ENCODE data around the gene ZNF554. TPM values are rescaled to one million over a fixed set of nuclear protein-coding genes. Genes with fewer than 3 reads are reported as not detected.

The ZNF554 gene
- total RNA-seq, 2 experiments from 2014 or later: 3.5 to 3.6 TPM

- Mint-ChIP-seq H3K27ac (no peak overlapping the region), H3K4me1 (ENCODE audit: low read depth) (no peaks in the 10 kb centered on the region), H3K36me3 (ENCODE audit: low read depth) (peaks cover 16% of the 10 kb centered on the region), H3K27me3 (no peaks in the 10 kb centered on the region), H3K4me3 (no peak overlapping the region), H3K9me3 (no peaks in the 10 kb centered on the region)
- H3K4me3 ChIP-seq (ENCODE audit: low read length): no peak overlapping the region
- TF ChIP-seq, protein P1, sequence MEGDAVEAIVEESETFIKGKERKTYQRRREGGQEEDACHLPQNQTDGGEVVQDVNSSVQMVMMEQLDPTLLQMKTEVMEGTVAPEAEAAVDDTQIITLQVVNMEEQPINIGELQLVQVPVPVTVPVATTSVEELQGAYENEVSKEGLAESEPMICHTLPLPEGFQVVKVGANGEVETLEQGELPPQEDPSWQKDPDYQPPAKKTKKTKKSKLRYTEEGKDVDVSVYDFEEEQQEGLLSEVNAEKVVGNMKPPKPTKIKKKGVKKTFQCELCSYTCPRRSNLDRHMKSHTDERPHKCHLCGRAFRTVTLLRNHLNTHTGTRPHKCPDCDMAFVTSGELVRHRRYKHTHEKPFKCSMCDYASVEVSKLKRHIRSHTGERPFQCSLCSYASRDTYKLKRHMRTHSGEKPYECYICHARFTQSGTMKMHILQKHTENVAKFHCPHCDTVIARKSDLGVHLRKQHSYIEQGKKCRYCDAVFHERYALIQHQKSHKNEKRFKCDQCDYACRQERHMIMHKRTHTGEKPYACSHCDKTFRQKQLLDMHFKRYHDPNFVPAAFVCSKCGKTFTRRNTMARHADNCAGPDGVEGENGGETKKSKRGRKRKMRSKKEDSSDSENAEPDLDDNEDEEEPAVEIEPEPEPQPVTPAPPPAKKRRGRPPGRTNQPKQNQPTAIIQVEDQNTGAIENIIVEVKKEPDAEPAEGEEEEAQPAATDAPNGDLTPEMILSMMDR (IDR thresholded peaks at IDR 0.05): no peak
- H3K9me3 ChIP-seq (ENCODE audit: control insufficient read depth in 1 of 2, insufficient read depth in 1 of 2, low read length in 2 of 2): no peaks in the 10 kb centered on the region
- POLR2A ChIA-PET: no interaction called here
- H3K36me3 ChIP-seq (ENCODE audit: insufficient read depth, low read length): peaks cover 15% of the 10 kb centered on the region
- H3K4me1 ChIP-seq (ENCODE audit: insufficient read depth, low read length): no peaks in the 10 kb centered on the region
- DNase-seq (peak in 1 of 14 experiments; percentile 11), ATAC-seq (ENCODE audit: poor library complexity) (no peak)
- intact Hi-C loops (cut with DNase I, micrococcal nuclease): no loop called here
- no peaks in the 10 kb centered on the region for H3K27me3 ChIP-seq (ENCODE audit: control insufficient read depth in 1 of 2, insufficient read depth in 2 of 2, low read length in 2 of 2)
- no peak overlapping the region for H3K27ac ChIP-seq (ENCODE audit: low read depth in 1 of 2, low read length in 2 of 2)
- CTCF ChIA-PET: no interaction called here
Measured at GRCh38 chr19:2813235-2814160, 6.2 kb upstream of the ZNF554 start.

- Mint-ChIP-seq H3K27ac (no peak overlapping the region), H3K36me3 (ENCODE audit: low read depth) (peaks cover 7% of the 10 kb centered on the region), H3K9me3 (no peaks in the 10 kb centered on the region), H3K4me3 (no peak overlapping the region), H3K4me1 (ENCODE audit: low read depth) (no peaks in the 10 kb centered on the region), H3K27me3 (no peaks in the 10 kb centered on the region)
- CTCF ChIA-PET: no interaction called here
- TF ChIP-seq, protein P1 (IDR thresholded peaks at IDR 0.05): no peak
- H3K27me3 ChIP-seq (ENCODE audit: control insufficient read depth in 1 of 2, insufficient read depth in 2 of 2, low read length in 2 of 2): no peaks in the 10 kb centered on the region
- POLR2A ChIA-PET: no interaction called here
- intact Hi-C loops (cut with DNase I, micrococcal nuclease): no loop called here
- ATAC-seq (ENCODE audit: poor library complexity): no peak
- H3K9me3 ChIP-seq (ENCODE audit: control insufficient read depth in 1 of 2, insufficient read depth in 1 of 2, low read length in 2 of 2): no peaks in the 10 kb centered on the region
- DNase-seq: no peak
- no peak overlapping the region for H3K27ac ChIP-seq (ENCODE audit: low read depth in 1 of 2, low read length in 2 of 2)
- H3K4me3 ChIP-seq (ENCODE audit: low read length): no peak overlapping the region
- H3K4me1 ChIP-seq (ENCODE audit: insufficient read depth, low read length): peaks cover 4% of the 10 kb centered on the region
- H3K36me3 ChIP-seq (ENCODE audit: insufficient read depth, low read length): peaks cover 7% of the 10 kb centered on the region
Measured at GRCh38 chr19:2814426-2814825, 5.2 kb upstream of the ZNF554 start.

DNA sequence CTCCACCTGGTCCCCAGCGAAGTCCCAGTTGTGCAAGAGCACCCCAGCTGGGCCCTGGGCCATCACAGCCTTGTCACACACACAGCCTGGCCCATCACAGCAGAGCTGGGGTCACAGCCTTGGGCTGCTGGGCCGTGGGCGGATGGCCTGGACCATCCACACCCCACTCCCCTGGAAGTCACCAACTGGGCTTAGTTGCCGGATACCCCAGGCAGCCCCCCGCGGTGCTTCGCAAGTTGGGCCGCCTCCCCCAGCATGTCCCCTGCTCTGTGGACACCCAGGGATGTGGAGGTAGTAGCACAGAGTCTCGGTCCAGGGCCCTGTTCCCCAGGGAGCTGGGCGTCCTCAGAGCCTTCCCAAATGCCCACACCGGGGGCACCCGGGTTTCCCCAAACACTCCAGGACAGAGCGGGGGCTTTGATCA is 4.5 kb upstream of the ZNF554 start:
- no peak overlapping the region for H3K27ac ChIP-seq (ENCODE audit: low read depth in 1 of 2, low read length in 2 of 2)
- H3K9me3 ChIP-seq (ENCODE audit: control insufficient read depth in 1 of 2, insufficient read depth in 1 of 2, low read length in 2 of 2): no peaks in the 10 kb centered on the region
- TF ChIP-seq, protein P1 (IDR thresholded peaks at IDR 0.05): no peak
- no peaks in the 10 kb centered on the region for H3K27me3 ChIP-seq (ENCODE audit: control insufficient read depth in 1 of 2, insufficient read depth in 2 of 2, low read length in 2 of 2)
- CTCF ChIA-PET: no interaction called here
- H3K27me3 Mint-ChIP-seq: no peaks in the 10 kb centered on the region
- peaks cover under 1% of the 10 kb centered on the region for H3K4me1 Mint-ChIP-seq (ENCODE audit: low read depth)
- peaks cover 6% of the 10 kb centered on the region for H3K36me3 ChIP-seq (ENCODE audit: insufficient read depth, low read length)
- H3K27ac Mint-ChIP-seq: no peak overlapping the region
- POLR2A ChIA-PET: no interaction called here
- peaks cover 8% of the 10 kb centered on the region for H3K4me1 ChIP-seq (ENCODE audit: insufficient read depth, low read length)
- no peak for ATAC-seq (ENCODE audit: poor library complexity)
- H3K9me3 Mint-ChIP-seq: no peaks in the 10 kb centered on the region
- peaks cover 4% of the 10 kb centered on the region for H3K36me3 Mint-ChIP-seq (ENCODE audit: low read depth)
- intact Hi-C loops (cut with DNase I, micrococcal nuclease): loop anchor here in 1 of 2 experiments (5.0 kb wide), 1 partner anchor 57 kb away; no protein-coding TSS in a partner anchor
- H3K4me3 ChIP-seq (ENCODE audit: low read length): no peak overlapping the region
- peak in 1 of 14 experiments; percentile 12 for DNase-seq
- H3K4me3 Mint-ChIP-seq: no peak overlapping the region
